ENCODE measurements around the gene DACT2. TPM values are rescaled to one million over a fixed set of nuclear protein-coding genes. Genes with fewer than 3 reads are reported as not detected.

DACT2 gene
- total RNA-seq, 1 donor: not detected

GRCh38 chr6:168332020-168332419 lies 12.4 kb upstream of the DACT2 start:
- no peaks in the 10 kb centered on the region for H3K36me3 ChIP-seq (ENCODE audit: insufficient read depth, low read length)
- no peak overlapping the region for H2AFZ ChIP-seq (ENCODE audit: low read length)
- TF ChIP-seq, protein P1, sequence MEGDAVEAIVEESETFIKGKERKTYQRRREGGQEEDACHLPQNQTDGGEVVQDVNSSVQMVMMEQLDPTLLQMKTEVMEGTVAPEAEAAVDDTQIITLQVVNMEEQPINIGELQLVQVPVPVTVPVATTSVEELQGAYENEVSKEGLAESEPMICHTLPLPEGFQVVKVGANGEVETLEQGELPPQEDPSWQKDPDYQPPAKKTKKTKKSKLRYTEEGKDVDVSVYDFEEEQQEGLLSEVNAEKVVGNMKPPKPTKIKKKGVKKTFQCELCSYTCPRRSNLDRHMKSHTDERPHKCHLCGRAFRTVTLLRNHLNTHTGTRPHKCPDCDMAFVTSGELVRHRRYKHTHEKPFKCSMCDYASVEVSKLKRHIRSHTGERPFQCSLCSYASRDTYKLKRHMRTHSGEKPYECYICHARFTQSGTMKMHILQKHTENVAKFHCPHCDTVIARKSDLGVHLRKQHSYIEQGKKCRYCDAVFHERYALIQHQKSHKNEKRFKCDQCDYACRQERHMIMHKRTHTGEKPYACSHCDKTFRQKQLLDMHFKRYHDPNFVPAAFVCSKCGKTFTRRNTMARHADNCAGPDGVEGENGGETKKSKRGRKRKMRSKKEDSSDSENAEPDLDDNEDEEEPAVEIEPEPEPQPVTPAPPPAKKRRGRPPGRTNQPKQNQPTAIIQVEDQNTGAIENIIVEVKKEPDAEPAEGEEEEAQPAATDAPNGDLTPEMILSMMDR (IDR thresholded peaks at IDR 0.05; ENCODE audit: extremely low read depth, low read depth, low read length): no peak
- no peaks in the 10 kb centered on the region for H3K4me1 ChIP-seq (ENCODE audit: insufficient read depth, low read length)
- no peak for DNase-seq (ENCODE audit: insufficient read length, low spot score, missing footprints)
- H3K27ac ChIP-seq (ENCODE audit: low read depth, low read length): no peak overlapping the region
- H3K27me3 ChIP-seq (ENCODE audit: insufficient read depth, low read length): no peaks in the 10 kb centered on the region
- no peaks in the 10 kb centered on the region for H3K9me3 ChIP-seq (ENCODE audit: low read depth, low read length)
- no peak overlapping the region for H3K4me2 ChIP-seq (ENCODE audit: insufficient read depth, low read length)
- H3K4me3 ChIP-seq (ENCODE audit: insufficient read depth, low read length): no peak overlapping the region
- H3K79me2 ChIP-seq (ENCODE audit: insufficient read depth, low read length): no peaks in the 10 kb centered on the region
- H4K20me1 ChIP-seq (ENCODE audit: insufficient read depth, low read length): no peaks in the 10 kb centered on the region

GRCh38 chr6:168331058-168331457 lies 11.5 kb upstream of the DACT2 start:
- no peaks in the 10 kb centered on the region for H3K9me3 ChIP-seq (ENCODE audit: low read depth, low read length)
- no peaks in the 10 kb centered on the region for H4K20me1 ChIP-seq (ENCODE audit: insufficient read depth, low read length)
- no peak overlapping the region for H3K4me3 ChIP-seq (ENCODE audit: insufficient read depth, low read length)
- H3K4me2 ChIP-seq (ENCODE audit: insufficient read depth, low read length): no peak overlapping the region
- no peaks in the 10 kb centered on the region for H3K4me1 ChIP-seq (ENCODE audit: insufficient read depth, low read length)
- H3K27ac ChIP-seq (ENCODE audit: low read depth, low read length): no peak overlapping the region
- no peaks in the 10 kb centered on the region for H3K36me3 ChIP-seq (ENCODE audit: insufficient read depth, low read length)
- TF ChIP-seq, protein P1 (IDR thresholded peaks at IDR 0.05; ENCODE audit: extremely low read depth, low read depth, low read length): no peak
- DNase-seq (ENCODE audit: insufficient read length, low spot score, missing footprints): no peak
- H2AFZ ChIP-seq (ENCODE audit: low read length): no peak overlapping the region
- H3K27me3 ChIP-seq (ENCODE audit: insufficient read depth, low read length): no peaks in the 10 kb centered on the region
- H3K79me2 ChIP-seq (ENCODE audit: insufficient read depth, low read length): no peaks in the 10 kb centered on the region

GRCh38 chr6:168330403-168330802 lies 10.8 kb upstream of the DACT2 start:
- Histone ChIP-seq H3K9me3 (ENCODE audit: low read depth, low read length) (no peaks in the 10 kb centered on the region), H3K4me2 (ENCODE audit: insufficient read depth, low read length) (no peak overlapping the region), H3K4me1 (ENCODE audit: insufficient read depth, low read length) (no peaks in the 10 kb centered on the region), H3K27ac (ENCODE audit: low read depth, low read length) (no peak overlapping the region), H3K4me3 (ENCODE audit: insufficient read depth, low read length) (no peak overlapping the region), H4K20me1 (ENCODE audit: insufficient read depth, low read length) (no peaks in the 10 kb centered on the region), H2AFZ (ENCODE audit: low read length) (no peak overlapping the region), H3K79me2 (ENCODE audit: insufficient read depth, low read length) (no peaks in the 10 kb centered on the region), H3K27me3 (ENCODE audit: insufficient read depth, low read length) (no peaks in the 10 kb centered on the region), H3K36me3 (ENCODE audit: insufficient read depth, low read length) (no peaks in the 10 kb centered on the region)
- no peak for DNase-seq (ENCODE audit: insufficient read length, low spot score, missing footprints)
- TF ChIP-seq, protein P1 (IDR thresholded peaks at IDR 0.05; ENCODE audit: extremely low read depth, low read depth, low read length): no peak

DNA sequence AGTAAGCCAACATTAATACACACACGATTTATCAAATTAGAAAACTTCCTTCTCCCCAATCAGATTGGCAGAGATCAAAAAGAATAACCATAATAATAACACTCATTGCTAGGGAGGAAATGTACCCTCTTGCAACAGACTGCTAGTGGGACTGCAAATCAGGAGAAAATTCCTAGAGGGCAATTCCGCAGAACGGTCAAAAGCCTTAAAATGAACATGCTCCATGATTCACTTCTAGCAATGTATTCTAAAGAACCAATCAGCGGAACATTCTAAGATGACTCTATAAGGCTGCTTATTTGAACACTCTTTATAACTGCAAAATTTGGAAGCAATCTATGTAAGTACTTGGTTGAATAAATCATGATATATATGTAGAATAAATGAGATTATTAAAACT lies 8.5 kb upstream of the DACT2 start:
- Histone ChIP-seq H3K4me2 (ENCODE audit: insufficient read depth, low read length) (no peak overlapping the region), H2AFZ (ENCODE audit: low read length) (no peak overlapping the region), H3K27ac (ENCODE audit: low read depth, low read length) (no peak overlapping the region), H3K79me2 (ENCODE audit: insufficient read depth, low read length) (no peaks in the 10 kb centered on the region), H3K27me3 (ENCODE audit: insufficient read depth, low read length) (no peaks in the 10 kb centered on the region), H3K36me3 (ENCODE audit: insufficient read depth, low read length) (no peaks in the 10 kb centered on the region), H3K4me3 (ENCODE audit: insufficient read depth, low read length) (no peak overlapping the region), H4K20me1 (ENCODE audit: insufficient read depth, low read length) (no peaks in the 10 kb centered on the region), H3K9me3 (ENCODE audit: low read depth, low read length) (no peaks in the 10 kb centered on the region), H3K4me1 (ENCODE audit: insufficient read depth, low read length) (no peaks in the 10 kb centered on the region)
- TF ChIP-seq, protein P1 (IDR thresholded peaks at IDR 0.05; ENCODE audit: extremely low read depth, low read depth, low read length): no peak
- no peak for DNase-seq (ENCODE audit: insufficient read length, low spot score, missing footprints)

Measured in osteoblast (primary cell).